Stimulated activated CD8-positive, alpha-beta memory T cell treated with anti-CD3 and anti-CD28 coated beads, Interleukin-4, amount 100 ng/mL, for 4 hours (primary cell): ENCODE data around the gene OR2V2.
A peak's percentile ranks its signal among the peaks of the same experiment; 100 is the strongest.

Source experiments
- DNase-seq, 2 donors: peaks; one replicate each; pipeline ENCODE4 v3.0.0-alpha.2; 2020; ENCODE audit warnings: low read depth in 2 of 2, low spot score in 1 of 2

Gene OR2V2

GRCh38 chr5:181189962-181190710 lies 42.8 kb downstream of the OR2V2 start:
- no peak for DNase-seq

- no peak for DNase-seq
These were observed 43.5 kb downstream of the OR2V2 start for GRCh38 chr5:181190711-181191525.

- DNase-seq: peak; percentile 87 to 95
These were observed 44.3 kb downstream of the OR2V2 start for GRCh38 chr5:181191526-181192336.

- DNase-seq: no peak
These were observed 45.1 kb downstream of the OR2V2 start for GRCh38 chr5:181192337-181193046.

- DNase-seq: no peak
These were observed 46.3 kb downstream of the OR2V2 start for GRCh38 chr5:181193656-181194055.

- DNase-seq: no peak
These were observed 47.3 kb downstream of the OR2V2 start for GRCh38 chr5:181194489-181195248.

- no peak for DNase-seq
These were observed 47.9 kb downstream of the OR2V2 start for GRCh38 chr5:181195249-181195761.

GRCh38 chr5:181197326-181197951 lies 50.1 kb downstream of the OR2V2 start:
- no peak for DNase-seq

- no peak for DNase-seq
These were observed 50.8 kb downstream of the OR2V2 start for GRCh38 chr5:181198106-181198685.

GRCh38 chr5:181198905-181199519 lies 51.6 kb downstream of the OR2V2 start:
- no peak for DNase-seq

GRCh38 chr5:181199881-181200638 lies 52.7 kb downstream of the OR2V2 start:
- DNase-seq: no peak

- DNase-seq: no peak
These were observed 53.4 kb downstream of the OR2V2 start for GRCh38 chr5:181200816-181201215.

GRCh38 chr5:181203093-181203711 lies 55.8 kb downstream of the OR2V2 start:
- no peak for DNase-seq

- DNase-seq: no peak
These were observed 56.4 kb downstream of the OR2V2 start for GRCh38 chr5:181203777-181204112.

- DNase-seq: no peak
These were observed 56.9 kb downstream of the OR2V2 start for GRCh38 chr5:181204113-181204825.

- no peak for DNase-seq
These were observed 57.7 kb downstream of the OR2V2 start, which contains the start of gene TRIM7 for GRCh38 chr5:181204826-181205760. Gene TRIM7 (minus strand): TSS chr5:181205196. CDS start chr5:181205110, 86 bp downstream.
